ENCODE results near the gene RNF20. TPM values are rescaled to one million over a fixed set of nuclear protein-coding genes. Genes with fewer than 3 reads are reported as not detected.

RNF20 gene
- polyA plus RNA-seq, 2 of the 4 experiments (the other 2 are of a cell fraction) = 32.4 to 54.4 TPM

GRCh38 chr9:101578378-101578777 is 44.7 kb downstream of the RNF20 start:
- DNase-seq (ENCODE audit: low read depth in 1 of 2, low spot score in 1 of 2) = no peak
- FAIRE-seq = no peak
- CTCF ChIA-PET = interaction anchor here (2.0 kb wide), 1 partner anchor 119 kb away, joined by 7 read pairs; no protein-coding TSS in a partner anchor
- Histone ChIP-seq H3K27ac (no peak overlapping the region), H3K4me1 (peaks cover 8% of the 10 kb centered on the region; the same call in 1 of the 3 replicates), H3K9me3 (no peaks in the 10 kb centered on the region), H3K4me3 (no peak overlapping the region), H3K4me2 (no peak overlapping the region)
- no peak for ATAC-seq
- TF ChIP-seq MAFK (IDR thresholded peaks at IDR 0.05; ENCODE audit: partially characterized antibody) = no peak
- TF ChIP-seq HOXA7 (CRISPR knock-in tag; IDR thresholded peaks at IDR 0.05) = no peak
- TF ChIP-seq NR3C1 (IDR thresholded peaks at IDR 0.05) = no peak
- TF ChIP-seq REST (IDR thresholded peaks at IDR 0.05) = no peak
- TF ChIP-seq RCOR1 (IDR thresholded peaks at IDR 0.05; ENCODE audit: low read depth, low read length) = no peak
- TF ChIP-seq ESRRA (IDR thresholded peaks at IDR 0.05; ENCODE audit: borderline replicate concordance, low read length) = no peak
- TF ChIP-seq MAZ (IDR thresholded peaks at IDR 0.05; ENCODE audit: borderline replicate concordance, low read depth, low read length) = no peak
- TF ChIP-seq E2F6 (IDR thresholded peaks at IDR 0.05; ENCODE audit: borderline replicate concordance, low read depth) = no peak
- TF ChIP-seq PBX3 (IDR thresholded peaks at IDR 0.05) = no peak
- TF ChIP-seq FOSL2 (IDR thresholded peaks at IDR 0.05) = no peak
- TF ChIP-seq FOSL2 (CRISPR knock-in tag; IDR thresholded peaks at IDR 0.05) = no peak
- no peak for TF ChIP-seq USF2 (IDR thresholded peaks at IDR 0.05)
- TF ChIP-seq JUNB (IDR thresholded peaks at IDR 0.05) = no peak
- no peak for TF ChIP-seq TFCP2L1 (CRISPR knock-in tag; IDR thresholded peaks at IDR 0.05)
- no peak for TF ChIP-seq FOSB (CRISPR knock-in tag; IDR thresholded peaks at IDR 0.05)
- TF ChIP-seq SMC3 (IDR thresholded peaks at IDR 0.05) = no peak
- TF ChIP-seq EHMT2 (IDR thresholded peaks at IDR 0.05; ENCODE audit: low read depth) = no peak
- POLR2A ChIA-PET = no interaction called here
- 74% methylated on average over 3 of the region's 3 CpGs for WGBS (ENCODE audit: missing lambda C conversion rate)

- CTCF ChIA-PET = interaction anchor here (0.6 to 2.0 kb wide), 5 partner anchors 8 to 131 kb away, joined by 3 to 8 read pairs (median 4); no protein-coding TSS in a partner anchor
- Histone ChIP-seq H3K4me2 (no peak overlapping the region), H3K27ac (no peak overlapping the region), H3K4me1 (peaks cover 8% of the 10 kb centered on the region; the same call in 1 of the 3 replicates), H3K9me3 (no peaks in the 10 kb centered on the region), H3K4me3 (no peak overlapping the region)
- DNase-seq (ENCODE audit: low read depth in 1 of 2, low spot score in 1 of 2) (no peak), FAIRE-seq (no peak), ATAC-seq (no peak)
- 71% methylated on average over 6 of the region's 6 CpGs for WGBS (ENCODE audit: missing lambda C conversion rate)
- TF ChIP-seq MAFK (IDR thresholded peaks at IDR 0.05; ENCODE audit: partially characterized antibody) (no peak), TFCP2L1 (CRISPR knock-in tag; IDR thresholded peaks at IDR 0.05) (no peak), NFE2L2 (conservative IDR thresholded peaks at IDR 0.05; ENCODE audit: low read length) (no peak), NPAS2 (CRISPR knock-in tag; IDR thresholded peaks at IDR 0.05; ENCODE audit: borderline replicate concordance) (no peak), EHF (CRISPR knock-in tag; IDR thresholded peaks at IDR 0.05) (no peak), HOXB13 (CRISPR knock-in tag; IDR thresholded peaks at IDR 0.05; ENCODE audit: low read depth) (no peak)
- POLR2A ChIA-PET = no interaction called here
These were observed 46.3 kb downstream of the RNF20 start for GRCh38 chr9:101579711-101580545.
